ENCODE data around the gene ARF3. TPM values are rescaled to one million over a fixed set of nuclear protein-coding genes. Genes with fewer than 3 reads are reported as not detected.

Gene ARF3
- polyA plus RNA-seq, 1 of the 3 experiments (the other 2 are of a cell fraction), result 204 TPM

DNA sequence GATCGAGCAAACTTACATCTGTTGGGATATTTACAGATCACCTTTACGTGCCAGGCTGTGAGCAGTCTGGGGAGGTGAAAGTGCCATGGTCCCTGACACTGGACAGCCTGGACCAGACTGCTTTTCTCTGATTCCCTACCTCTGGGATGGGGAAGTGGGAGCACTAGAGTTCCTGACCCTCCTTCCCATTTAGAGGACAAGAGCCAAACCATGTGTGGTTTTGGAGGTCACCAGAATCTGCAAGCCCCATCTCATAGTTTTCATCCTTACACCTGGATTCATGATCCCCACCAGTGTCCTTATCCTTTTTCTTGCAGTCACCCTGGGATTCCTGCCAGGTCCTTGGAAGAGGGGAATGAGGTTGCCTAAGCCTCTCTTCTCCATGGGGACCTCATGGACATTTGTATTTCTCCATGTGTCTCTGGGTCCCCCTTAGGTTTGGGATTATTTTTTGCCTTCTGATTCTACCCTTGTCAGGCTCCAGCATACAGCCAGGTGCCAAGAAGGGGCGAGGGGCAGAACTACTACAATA, 15.7 kb upstream of the ARF3 start (continued):
- TF ChIP-seq, protein P1, sequence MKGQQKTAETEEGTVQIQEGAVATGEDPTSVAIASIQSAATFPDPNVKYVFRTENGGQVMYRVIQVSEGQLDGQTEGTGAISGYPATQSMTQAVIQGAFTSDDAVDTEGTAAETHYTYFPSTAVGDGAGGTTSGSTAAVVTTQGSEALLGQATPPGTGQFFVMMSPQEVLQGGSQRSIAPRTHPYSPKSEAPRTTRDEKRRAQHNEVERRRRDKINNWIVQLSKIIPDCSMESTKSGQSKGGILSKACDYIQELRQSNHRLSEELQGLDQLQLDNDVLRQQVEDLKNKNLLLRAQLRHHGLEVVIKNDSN (IDR thresholded peaks at IDR 0.05; ENCODE audit: borderline replicate concordance, low read depth), result no peak
- no peak for TF ChIP-seq TAF1 (IDR thresholded peaks at IDR 0.05; ENCODE audit: borderline replicate concordance, low read depth, low read length)
- TF ChIP-seq YY1 (IDR thresholded peaks at IDR 0.05; ENCODE audit: low read depth), result no peak
- TF ChIP-seq RCOR1 (IDR thresholded peaks at IDR 0.05; ENCODE audit: low read length), result no peak
- TF ChIP-seq TEAD4 (IDR thresholded peaks at IDR 0.05; ENCODE audit: borderline replicate concordance, insufficient read depth), result no peak
- no peak for TF ChIP-seq NRF1 (IDR thresholded peaks at IDR 0.05; ENCODE audit: low read depth, low read length)
- no peak for TF ChIP-seq SIN3A (IDR thresholded peaks at IDR 0.05; ENCODE audit: borderline replicate concordance, low read depth, low read length)
- TF ChIP-seq, protein P2, sequence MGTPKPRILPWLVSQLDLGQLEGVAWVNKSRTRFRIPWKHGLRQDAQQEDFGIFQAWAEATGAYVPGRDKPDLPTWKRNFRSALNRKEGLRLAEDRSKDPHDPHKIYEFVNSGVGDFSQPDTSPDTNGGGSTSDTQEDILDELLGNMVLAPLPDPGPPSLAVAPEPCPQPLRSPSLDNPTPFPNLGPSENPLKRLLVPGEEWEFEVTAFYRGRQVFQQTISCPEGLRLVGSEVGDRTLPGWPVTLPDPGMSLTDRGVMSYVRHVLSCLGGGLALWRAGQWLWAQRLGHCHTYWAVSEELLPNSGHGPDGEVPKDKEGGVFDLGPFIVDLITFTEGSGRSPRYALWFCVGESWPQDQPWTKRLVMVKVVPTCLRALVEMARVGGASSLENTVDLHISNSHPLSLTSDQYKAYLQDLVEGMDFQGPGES (IDR thresholded peaks at IDR 0.05; ENCODE audit: low read depth, low read length), result no peak
- TF ChIP-seq POLR2AphosphoS5 (IDR thresholded peaks at IDR 0.05; ENCODE audit: low read depth, low read length), result no peak

DNA sequence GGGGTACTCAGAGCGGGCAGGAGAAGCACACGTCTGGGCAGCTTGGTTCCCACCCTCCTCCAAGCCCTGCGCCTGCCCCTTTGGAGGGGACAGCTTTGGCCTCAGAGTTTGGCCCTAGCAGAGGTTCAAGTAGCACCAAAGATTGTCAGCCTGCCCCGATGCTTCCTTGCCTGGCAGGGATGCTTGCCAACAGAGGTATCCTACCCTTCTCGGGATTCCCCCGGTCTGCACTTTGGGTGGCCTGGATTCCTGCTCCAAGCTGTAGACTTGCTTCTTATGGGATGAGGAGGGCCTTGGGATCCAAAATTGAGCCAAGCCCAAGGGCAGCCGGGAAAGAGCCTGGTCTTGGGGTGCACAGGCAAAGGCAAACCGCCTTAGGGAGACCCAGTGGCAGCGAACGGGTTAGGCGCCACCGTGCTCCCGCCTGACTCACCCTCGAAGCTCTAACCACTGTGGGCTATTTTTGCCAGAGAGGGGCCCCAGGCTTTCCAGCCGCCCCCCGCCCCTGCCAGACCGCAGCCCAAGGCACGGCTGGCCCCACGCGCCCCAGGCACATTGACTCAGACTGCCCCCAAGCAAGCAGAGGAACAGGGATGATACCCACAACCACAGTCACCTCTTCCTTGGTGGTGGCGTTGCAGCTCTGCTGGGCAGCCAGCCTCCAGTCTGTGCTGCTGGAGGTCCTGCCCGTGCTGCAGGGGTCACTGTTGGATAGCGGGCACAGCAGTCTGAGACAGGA, 15.1 kb upstream of the ARF3 start:
- ChIA-PET CTCF (interaction anchor here (1.0 to 32.2 kb wide), 5 partner anchors 14 to 81 kb away, joined by 3 to 935 read pairs (median 9); partner anchors contain the start of genes ARF3, DDN and WNT1), POLR2A (no interaction called here)
- H2AFZ ChIP-seq (ENCODE audit: low read depth), result no peak overlapping the region
- no peaks in the 10 kb centered on the region for H4K20me1 ChIP-seq (ENCODE audit: insufficient read depth)
- H3F3A ChIP-seq (replicated peaks; ENCODE audit: insufficient read depth), result peaks cover 10% of the 10 kb centered on the region
- no peaks in the 10 kb centered on the region for H3K9me2 ChIP-seq
- H3K27ac ChIP-seq (ENCODE audit: low read depth in 2 of 2, low read length in 1 of 2), result no peak overlapping the region
- no peak overlapping the region; a peak in 1 of 4 replicates for H3K4me3 ChIP-seq (ENCODE audit: low read depth in 2 of 2, low read length in 1 of 2)
- peak overlapping the region; percentile 78 for H3K4me2 ChIP-seq
- H3K27me3 ChIP-seq (ENCODE audit: insufficient read depth), result peaks cover 44% of the 10 kb centered on the region; the same call in 1 of the 2 replicates
- TF ChIP-seq GATA2 (CRISPR knock-in tag; IDR thresholded peaks at IDR 0.05) (no peak), TCF12 (IDR thresholded peaks at IDR 0.05) (no peak)
- TF ChIP-seq, protein P3, sequence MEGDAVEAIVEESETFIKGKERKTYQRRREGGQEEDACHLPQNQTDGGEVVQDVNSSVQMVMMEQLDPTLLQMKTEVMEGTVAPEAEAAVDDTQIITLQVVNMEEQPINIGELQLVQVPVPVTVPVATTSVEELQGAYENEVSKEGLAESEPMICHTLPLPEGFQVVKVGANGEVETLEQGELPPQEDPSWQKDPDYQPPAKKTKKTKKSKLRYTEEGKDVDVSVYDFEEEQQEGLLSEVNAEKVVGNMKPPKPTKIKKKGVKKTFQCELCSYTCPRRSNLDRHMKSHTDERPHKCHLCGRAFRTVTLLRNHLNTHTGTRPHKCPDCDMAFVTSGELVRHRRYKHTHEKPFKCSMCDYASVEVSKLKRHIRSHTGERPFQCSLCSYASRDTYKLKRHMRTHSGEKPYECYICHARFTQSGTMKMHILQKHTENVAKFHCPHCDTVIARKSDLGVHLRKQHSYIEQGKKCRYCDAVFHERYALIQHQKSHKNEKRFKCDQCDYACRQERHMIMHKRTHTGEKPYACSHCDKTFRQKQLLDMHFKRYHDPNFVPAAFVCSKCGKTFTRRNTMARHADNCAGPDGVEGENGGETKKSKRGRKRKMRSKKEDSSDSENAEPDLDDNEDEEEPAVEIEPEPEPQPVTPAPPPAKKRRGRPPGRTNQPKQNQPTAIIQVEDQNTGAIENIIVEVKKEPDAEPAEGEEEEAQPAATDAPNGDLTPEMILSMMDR (IDR thresholded peaks at IDR 0.05), result peak; percentile 30
- H3K79me2 ChIP-seq (ENCODE audit: insufficient read depth), result no peaks in the 10 kb centered on the region
- peak; percentile 38 for DNase-seq
- H3K36me3 ChIP-seq (replicated peaks in 1 of 2; ENCODE audit: control insufficient read depth in 1 of 2, insufficient read depth in 2 of 2, low read length in 1 of 2), result no peaks in the 10 kb centered on the region
- WGBS (ENCODE audit: low lambda C conversion rate), result 20% methylated on average over 11 of the region's 23 CpGs
- H3K9ac ChIP-seq, result no peak overlapping the region
- peaks cover 0 to 13% of the 10 kb centered on the region in 2 experiments; a peak in 1 of 4 replicates for H3K4me1 ChIP-seq (ENCODE audit: control insufficient read depth in 1 of 2, insufficient read depth in 2 of 2, low read depth in 1 of 2, low read length in 1 of 2)
- no peaks in the 10 kb centered on the region for H3K9me3 ChIP-seq

Measured in SK-N-SH (cell line).